SH-SY5Y (cell line): ENCODE data around the gene FAM120AOS.

Experiments
- GATA2 ChIP-seq: IDR thresholded peaks from 2 replicates; pipeline ENCODE4 v1.6.1; 2011; ENCODE audit warnings: mild to moderate bottlenecking, low read depth, low read length
- GATA3 ChIP-seq: IDR thresholded peaks from 2 replicates; pipeline ENCODE4 v1.6.1; 2011; ENCODE audit warnings: low read depth, mild to moderate bottlenecking, low read length, moderate library complexity

DNA sequence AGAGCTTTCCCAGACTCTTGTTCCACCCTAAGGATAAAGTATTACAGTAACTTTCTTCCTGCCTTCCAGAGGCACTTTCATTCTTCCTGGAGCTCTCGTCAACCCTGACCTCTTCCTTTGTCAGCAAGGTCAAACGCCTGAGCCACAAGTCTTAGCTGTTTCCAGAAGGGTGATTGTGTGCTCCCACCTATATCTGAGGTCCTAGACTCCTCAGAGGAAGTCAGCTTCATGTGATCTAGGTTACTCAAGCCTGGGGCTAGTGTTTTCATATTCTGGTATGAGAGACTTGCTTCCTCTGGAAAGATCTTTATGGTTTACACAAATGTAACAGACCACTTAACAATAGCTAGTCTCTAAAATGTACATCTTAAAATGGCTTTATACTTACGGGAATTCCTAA lies 7.3 kb downstream of the FAM120AOS start:
- no peak for TF ChIP-seq GATA2
- no peak for TF ChIP-seq GATA3
